ENCODE data around the gene ASGR1.

Gene ASGR1, protein sequence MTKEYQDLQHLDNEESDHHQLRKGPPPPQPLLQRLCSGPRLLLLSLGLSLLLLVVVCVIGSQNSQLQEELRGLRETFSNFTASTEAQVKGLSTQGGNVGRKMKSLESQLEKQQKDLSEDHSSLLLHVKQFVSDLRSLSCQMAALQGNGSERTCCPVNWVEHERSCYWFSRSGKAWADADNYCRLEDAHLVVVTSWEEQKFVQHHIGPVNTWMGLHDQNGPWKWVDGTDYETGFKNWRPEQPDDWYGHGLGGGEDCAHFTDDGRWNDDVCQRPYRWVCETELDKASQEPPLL

DNA sequence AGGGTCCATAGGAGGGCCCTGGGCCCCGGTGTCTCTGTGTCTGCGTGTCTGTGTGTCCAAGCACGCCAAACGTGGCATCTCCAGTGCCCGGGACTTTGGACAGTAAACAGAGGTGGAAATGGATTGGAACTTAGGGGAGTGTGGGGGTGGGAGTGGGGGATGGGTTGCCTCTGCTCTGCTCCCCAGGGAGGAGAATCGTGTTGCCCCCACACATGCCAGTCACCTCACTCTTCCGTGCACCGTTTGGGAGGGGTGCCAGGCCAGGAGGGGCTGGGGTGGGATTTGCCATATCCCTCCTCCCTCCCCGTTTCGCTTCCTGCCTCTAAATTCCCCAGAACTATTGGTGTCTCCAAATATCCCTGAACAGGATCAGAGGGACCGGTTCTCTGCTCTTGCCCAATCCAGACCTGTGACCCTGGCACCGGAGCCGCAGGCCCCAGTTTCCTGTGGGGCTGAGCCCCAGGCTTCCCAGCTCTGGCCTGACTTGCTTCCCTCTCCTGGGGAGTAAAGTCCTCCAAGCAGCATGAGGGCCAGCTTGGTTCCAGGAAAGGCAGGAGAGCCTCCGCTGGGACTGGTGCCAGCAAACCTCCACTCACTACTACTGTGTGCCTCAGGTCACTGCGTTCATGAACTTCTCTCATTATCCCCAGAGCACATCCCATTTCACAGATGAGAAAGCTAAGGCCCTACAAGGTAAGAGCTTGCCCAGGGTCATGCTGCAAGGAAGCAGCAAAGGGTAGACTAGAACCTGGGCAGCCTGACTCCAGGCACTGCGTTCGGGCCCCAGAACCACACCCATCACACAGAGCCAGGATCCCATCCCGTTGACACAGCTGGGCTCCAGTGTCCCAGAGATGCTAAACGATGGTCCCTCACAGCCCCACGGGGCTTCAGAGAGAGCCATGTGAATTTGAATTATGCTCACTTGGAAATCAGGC is at the start of gene ASGR1:
TSS of gene ASGR1 (minus strand) at position 54 of the 938 bp plus-strand sequence. CDS start 807 bp downstream, outside the sequence.
- DNase-seq: no peak

- no peak for DNase-seq
Observed at GRCh38 chr17:7228920-7229319, 49.8 kb upstream of the ASGR1 start.

DNA sequence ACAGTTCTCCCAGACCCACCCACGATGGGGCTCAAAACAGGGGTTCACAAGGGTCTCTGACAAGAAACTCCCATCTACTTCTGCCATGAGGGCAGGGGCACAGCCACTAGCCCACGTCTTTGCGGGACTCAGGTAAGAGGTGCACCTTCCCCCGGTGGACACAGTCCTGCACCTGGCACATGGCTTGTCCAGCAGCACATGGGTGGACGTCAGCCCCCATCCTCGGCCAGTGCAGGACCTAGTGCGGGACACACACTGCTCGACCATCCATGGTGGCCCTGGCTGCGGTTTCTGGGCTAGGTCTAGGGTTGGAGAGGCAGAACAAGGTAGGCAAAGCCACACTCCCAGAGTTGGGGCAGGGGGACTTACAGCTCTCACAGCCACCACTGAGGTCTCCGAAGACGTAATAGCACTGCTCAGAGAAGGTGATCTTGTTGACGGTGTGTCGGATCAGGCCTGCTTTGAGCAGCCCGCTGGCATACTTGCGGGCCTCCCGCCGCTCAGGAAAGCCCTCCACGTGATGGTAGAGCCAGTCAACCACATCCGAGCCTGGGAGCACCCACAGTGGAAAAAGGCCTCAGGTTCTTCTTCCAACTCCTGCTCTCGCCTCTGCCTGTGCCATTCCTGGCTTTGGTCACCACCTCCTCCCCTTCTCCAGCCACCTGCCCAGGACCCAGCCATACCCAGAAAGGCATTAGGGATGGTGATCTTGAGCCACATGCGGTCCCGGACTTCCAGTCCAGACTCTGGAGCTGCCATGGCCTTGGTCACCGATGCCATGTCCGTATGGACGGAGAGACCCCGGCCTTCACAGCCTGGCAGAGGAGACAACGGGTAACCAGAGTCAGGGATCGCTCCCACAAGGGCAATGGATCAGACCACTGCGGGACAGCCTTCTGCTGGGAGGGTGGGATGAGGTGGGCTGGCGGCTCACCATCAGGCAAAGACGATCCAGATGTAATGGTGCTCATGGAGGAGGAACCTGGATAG is 47.8 kb upstream of the ASGR1 start:
- no peak for DNase-seq

DNA sequence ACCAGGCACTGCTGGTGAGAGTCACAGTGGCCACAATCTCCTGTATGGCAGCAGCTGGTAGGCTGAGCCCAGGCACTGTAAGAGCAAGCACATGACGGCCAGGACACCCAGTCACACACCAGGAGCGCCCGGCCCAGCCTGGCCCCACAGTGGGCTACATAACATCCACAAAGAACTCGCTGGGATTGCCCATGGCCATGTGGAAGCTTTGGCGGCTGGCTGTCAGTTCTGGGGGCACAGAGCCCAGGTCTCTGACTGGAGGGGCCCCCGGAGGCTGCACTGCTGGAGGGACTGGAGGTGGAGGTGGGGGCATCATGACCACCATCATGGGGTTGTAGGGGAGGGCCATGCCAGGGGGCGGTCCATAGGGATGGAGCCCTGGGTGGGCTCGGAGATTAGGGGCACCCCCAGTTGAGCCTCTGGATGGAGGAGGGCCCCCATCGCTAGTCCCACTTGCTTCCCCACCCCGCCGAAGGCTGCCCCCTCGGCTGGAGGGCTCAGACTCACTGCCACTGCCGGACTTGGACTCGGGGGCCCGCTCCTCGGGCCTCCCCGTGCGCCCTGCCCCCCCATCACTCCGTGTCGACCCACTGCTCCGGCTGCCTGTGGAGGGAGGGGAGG is 46.7 kb upstream of the ASGR1 start:
- no peak for DNase-seq

GRCh38 chr17:7224661-7225111 is 45.5 kb upstream of the ASGR1 start:
- no peak for DNase-seq

- DNase-seq: no peak
Observed at GRCh38 chr17:7224110-7224509, 44.9 kb upstream of the ASGR1 start.

DNA sequence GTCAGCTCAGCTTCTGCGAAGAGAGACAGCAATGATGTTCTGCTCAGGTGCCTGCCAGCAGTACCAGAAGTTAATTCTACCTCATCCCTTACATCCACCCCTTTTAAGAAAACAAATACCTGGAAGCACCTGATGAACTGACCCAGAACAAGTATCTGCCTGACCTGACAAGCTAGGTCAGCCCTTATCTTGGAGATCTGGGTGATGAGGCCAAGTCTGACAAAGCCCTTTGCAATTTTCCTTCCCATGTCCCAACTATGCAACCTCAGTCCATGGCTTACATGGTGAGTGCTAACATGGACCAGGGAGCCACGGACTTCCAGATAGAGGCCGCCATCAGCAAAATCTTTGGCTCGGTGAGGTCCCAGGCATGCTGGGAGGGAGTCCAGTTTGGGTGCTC is 44.2 kb upstream of the ASGR1 start:
- no peak for DNase-seq

- DNase-seq: no peak
Observed at GRCh38 chr17:7222972-7223292, 43.8 kb upstream of the ASGR1 start.

- DNase-seq: no peak
Observed at GRCh38 chr17:7222093-7222971, 43.2 kb upstream of the ASGR1 start.

GRCh38 chr17:7221278-7222092 is 42.3 kb upstream of the ASGR1 start:
- no peak for DNase-seq

DNA sequence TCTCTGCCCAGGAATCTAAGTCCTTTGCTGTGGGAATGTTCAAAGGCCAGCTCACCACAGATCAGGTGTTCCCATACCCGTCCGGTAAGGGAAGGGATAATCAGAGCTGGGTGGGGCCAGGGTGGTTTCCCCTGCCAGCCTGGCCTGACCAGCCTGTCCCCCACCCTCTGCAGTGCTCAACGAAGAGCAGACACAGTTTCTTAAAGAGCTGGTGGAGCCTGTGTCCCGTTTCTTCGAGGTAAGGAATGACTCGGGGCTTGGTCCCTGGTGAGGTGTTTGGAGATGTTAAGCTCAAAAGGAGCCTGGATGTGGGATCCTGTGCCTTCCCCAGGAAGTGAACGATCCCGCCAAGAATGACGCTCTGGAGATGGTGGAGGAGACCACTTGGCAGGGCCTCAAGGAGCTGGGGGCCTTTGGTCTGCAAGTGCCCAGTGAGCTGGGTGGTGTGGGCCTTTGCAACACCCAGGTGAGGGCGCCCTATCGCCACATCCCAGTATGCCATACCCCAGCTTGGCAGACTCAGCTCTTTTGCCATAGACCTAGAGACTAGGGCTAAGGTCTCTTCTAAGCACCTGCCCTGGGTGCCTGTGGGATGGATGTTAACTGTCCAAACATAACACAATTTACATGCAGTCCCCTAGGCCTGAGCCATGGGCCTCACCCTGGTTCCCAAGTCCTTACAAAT is 41.6 kb upstream of the ASGR1 start:
- peak; percentile 63 to 64 for DNase-seq

GRCh38 chr17:7219812-7220592 is 40.8 kb upstream of the ASGR1 start, which contains the start of the genes ACADVL and DLG4:
ACADVL (plus strand) TSS chr17:7219938; CDS start chr17:7219985, 47 bp downstream.
DLG4 (minus strand) TSS chr17:7219836.
- DNase-seq: peak; percentile 78 to 89

DNA sequence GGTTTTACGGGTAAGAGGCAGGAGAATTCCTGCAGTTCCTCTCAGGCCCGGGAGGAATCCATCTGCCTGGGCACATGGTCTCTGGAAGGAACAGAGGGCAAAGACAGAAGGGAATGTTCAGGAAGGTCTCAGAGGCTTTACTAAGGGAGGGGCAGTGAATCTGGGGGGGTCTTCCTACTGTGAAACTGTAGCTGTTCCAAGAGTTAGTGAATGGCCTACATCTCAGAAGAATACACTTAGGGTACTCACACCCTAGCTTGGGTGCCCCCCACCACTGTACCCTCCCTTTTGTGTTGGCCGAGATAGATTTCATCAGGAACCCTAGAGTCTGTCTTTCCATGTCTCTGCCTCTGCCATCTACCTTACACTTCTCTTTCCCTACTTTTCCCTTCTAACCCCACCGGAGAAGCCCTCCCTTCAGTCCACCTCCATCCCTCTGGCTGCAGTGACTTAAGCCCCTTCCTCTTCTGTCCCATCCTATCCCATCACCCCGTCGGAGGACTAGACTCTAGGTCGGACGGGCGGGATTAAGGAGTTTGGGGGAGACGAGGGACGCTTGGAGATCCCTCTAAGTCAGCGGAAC is 40.1 kb upstream of the ASGR1 start:
- DNase-seq: no peak

GRCh38 chr17:7218758-7219157 is 39.6 kb upstream of the ASGR1 start:
- no peak for DNase-seq

DNA sequence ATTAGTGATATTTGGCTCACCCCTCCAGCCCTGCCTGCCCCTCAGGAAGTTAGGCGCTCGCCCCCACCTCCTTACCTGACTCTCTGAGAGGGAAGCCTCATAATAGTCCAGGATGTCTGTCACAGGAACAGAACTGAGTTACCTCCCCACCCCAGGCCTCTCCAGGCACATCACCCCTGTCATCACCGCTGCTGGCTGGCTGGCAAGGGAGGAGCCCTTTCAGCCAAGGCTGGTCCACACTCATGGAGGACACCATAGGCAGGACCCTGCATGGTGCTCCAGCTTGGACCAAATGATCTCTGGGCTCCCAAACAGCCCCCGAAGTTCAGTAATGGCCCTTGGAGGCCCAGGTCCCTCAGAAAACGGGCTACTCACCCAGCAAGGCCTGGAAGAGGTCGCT is 39.0 kb upstream of the ASGR1 start:
- no peak for DNase-seq

DNA sequence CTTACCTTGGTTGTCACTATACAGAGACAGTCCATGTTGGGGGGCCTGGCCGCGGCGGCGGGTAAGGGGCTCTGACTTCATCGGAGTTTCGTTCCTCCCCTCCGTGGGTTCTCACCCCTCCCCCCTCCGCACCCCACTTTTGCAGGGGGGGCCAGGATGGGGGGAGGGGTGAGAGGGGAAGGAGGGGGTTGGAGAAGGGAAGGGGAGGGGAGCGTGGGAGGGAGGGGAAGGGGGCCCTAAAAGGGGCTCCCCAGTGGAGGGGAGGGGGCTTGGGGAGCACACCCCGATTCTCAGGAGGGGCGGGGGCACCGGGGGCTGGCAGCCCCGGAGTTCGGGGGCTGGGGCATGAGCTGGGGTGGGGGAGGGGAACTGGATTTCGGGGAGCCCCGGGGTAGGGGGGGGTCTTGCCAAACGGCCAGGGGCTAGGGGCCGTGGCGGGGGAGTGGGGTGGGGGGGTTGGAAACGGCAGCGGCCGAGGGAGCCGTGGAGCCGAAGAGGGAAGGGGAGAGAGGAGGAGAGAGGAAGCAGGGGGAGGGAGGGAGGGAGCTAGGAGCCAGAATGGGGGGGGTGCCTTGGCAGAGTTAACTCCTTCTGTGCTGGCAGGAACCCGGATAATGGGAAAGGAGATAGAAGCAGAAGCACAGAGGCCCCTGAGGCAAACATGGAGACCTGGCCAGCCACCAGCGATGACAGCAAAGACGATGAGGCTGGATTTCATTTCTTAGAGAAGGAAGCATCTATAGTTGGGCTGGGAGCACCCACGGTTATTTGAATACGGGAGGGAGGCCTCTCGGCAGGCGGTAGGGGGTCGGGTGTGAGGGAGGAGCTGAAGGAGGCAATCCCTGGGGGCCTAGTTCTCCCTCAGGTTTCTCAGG is 38.2 kb upstream of the ASGR1 start:
- no peak for DNase-seq

Measured in stimulated activated CD4-positive, alpha-beta T cell treated with anti-CD3 and anti-CD28 coated beads, Interleukin-2, amount 100 ng/mL, for 24 hours (primary cell).